Mesothelial cell of epicardium (in vitro differentiated cells): ENCODE data around the gene SLC4A2. TPM values are rescaled to one million over a fixed set of nuclear protein-coding genes. Genes with fewer than 3 reads are reported as not detected.

Experiments used
- DNase-seq, 2 experiments: peaks; one replicate each; pipeline ENCODE4 v3.0.0; 2021; ENCODE audit warnings: low spot score in 2 of 2; ENCODE audit not compliant: unreplicated experiment in 2 of 2
- H3K27ac Mint-ChIP-seq: 2 replicates; pipeline ENCODE4 v1.8.0; 2021; ENCODE audit warnings: mixed read lengths
- H3K27me3 Mint-ChIP-seq: 2 replicates; pipeline ENCODE4 v1.8.0; 2021; ENCODE audit warnings: low read depth, mixed read lengths
- H3K36me3 Mint-ChIP-seq: 2 replicates; pipeline ENCODE4 v1.8.0; 2021; ENCODE audit warnings: mixed read lengths
- H3K4me1 Mint-ChIP-seq: 2 replicates; pipeline ENCODE4 v1.8.0; 2021; ENCODE audit warnings: mixed read lengths
- H3K4me3 Mint-ChIP-seq: 2 replicates; pipeline ENCODE4 v1.8.0; 2021; ENCODE audit warnings: mild to moderate bottlenecking, moderate library complexity, mixed read lengths
- H3K9me3 Mint-ChIP-seq: 2 replicates; pipeline ENCODE4 v1.8.0; 2021; ENCODE audit warnings: mixed read lengths
- CTCF ChIP-seq: fragments of 200-600 bp; sonication (generic); IDR thresholded peaks from one replicate; pipeline ENCODE4 v1.5.0; 2021; ENCODE audit warnings: antibody characterized with exemption; ENCODE audit not compliant: unreplicated experiment
- total RNA-seq: library from RNA; stranded (reverse); gene quantifications from 3 replicates; pipeline ENCODE4 v1.2.1, GENCODE V29; 2021

Gene SLC4A2
- total RNA-seq, 1 donor from 2014 or later, result 243 TPM

- Mint-ChIP-seq H3K4me3 (peak overlapping the region; percentile 24), H3K36me3 (peaks cover 6% of the 10 kb centered on the region), H3K9me3 (no peaks in the 10 kb centered on the region), H3K27ac (no peak overlapping the region), H3K27me3 (peaks cover 37% of the 10 kb centered on the region), H3K4me1 (peaks cover 30% of the 10 kb centered on the region)
- peak; percentile 19 for TF ChIP-seq CTCF
- DNase-seq, result no peak
Observed at GRCh38 chr7:151012911-151013347, 46.5 kb upstream of the SLC4A2 start.

GRCh38 chr7:151013356-151013732, 46.0 kb upstream of the SLC4A2 start:
- peaks cover 30% of the 10 kb centered on the region for H3K4me1 Mint-ChIP-seq
- peaks cover 6% of the 10 kb centered on the region for H3K36me3 Mint-ChIP-seq
- no peak for DNase-seq
- no peak for TF ChIP-seq CTCF
- peak overlapping the region; percentile 24 for H3K4me3 Mint-ChIP-seq
- H3K9me3 Mint-ChIP-seq, result no peaks in the 10 kb centered on the region
- no peak overlapping the region for H3K27ac Mint-ChIP-seq
- peaks cover 41% of the 10 kb centered on the region for H3K27me3 Mint-ChIP-seq

GRCh38 chr7:151013733-151014497, 45.5 kb upstream of the SLC4A2 start:
- peak overlapping the region; percentile 43 for H3K4me3 Mint-ChIP-seq
- no peak overlapping the region for H3K27ac Mint-ChIP-seq
- H3K27me3 Mint-ChIP-seq, result peaks cover 45% of the 10 kb centered on the region
- TF ChIP-seq CTCF, result no peak
- H3K4me1 Mint-ChIP-seq, result peaks cover 32% of the 10 kb centered on the region
- peak in 1 of 2 experiments; percentile 66 for DNase-seq
- H3K9me3 Mint-ChIP-seq, result no peaks in the 10 kb centered on the region
- H3K36me3 Mint-ChIP-seq, result peaks cover 6% of the 10 kb centered on the region

- peaks cover 52% of the 10 kb centered on the region for H3K27me3 Mint-ChIP-seq
- H3K4me3 Mint-ChIP-seq, result no peak overlapping the region
- H3K4me1 Mint-ChIP-seq, result peaks cover 39% of the 10 kb centered on the region
- H3K36me3 Mint-ChIP-seq, result peaks cover 6% of the 10 kb centered on the region
- no peak for DNase-seq
- no peaks in the 10 kb centered on the region for H3K9me3 Mint-ChIP-seq
- H3K27ac Mint-ChIP-seq, result no peak overlapping the region
- no peak for TF ChIP-seq CTCF
Observed at GRCh38 chr7:151014950-151015349, 44.4 kb upstream of the SLC4A2 start.

GRCh38 chr7:151015967-151016366, 43.4 kb upstream of the SLC4A2 start:
- no peak for DNase-seq
- H3K27me3 Mint-ChIP-seq, result peaks cover 60% of the 10 kb centered on the region

More at GRCh38 chr7:151015967-151016366, 43.4 kb upstream of the SLC4A2 start:
- H3K4me3 Mint-ChIP-seq, result no peak overlapping the region
- no peak overlapping the region for H3K27ac Mint-ChIP-seq
- H3K36me3 Mint-ChIP-seq, result peaks cover 6% of the 10 kb centered on the region
- peaks cover 39% of the 10 kb centered on the region for H3K4me1 Mint-ChIP-seq
- no peaks in the 10 kb centered on the region for H3K9me3 Mint-ChIP-seq
- no peak for TF ChIP-seq CTCF
